Activated CD8-positive, alpha-beta memory T cell treated with anti-CD3 and anti-CD28 coated beads, Interleukin-2, amount 50 U/mL, for 48 hours (primary cell): ENCODE measurements around the gene CAMK4.
"Not testable (repeated sequence)": the region's sequence is repeated elsewhere in the genome, so short reads cannot be mapped to it uniquely, and the experiment has no call there.

Experiments
- DNase-seq: peaks from one replicate; pipeline ENCODE4 v3.0.0-alpha.2; 2020

Gene CAMK4

DNA sequence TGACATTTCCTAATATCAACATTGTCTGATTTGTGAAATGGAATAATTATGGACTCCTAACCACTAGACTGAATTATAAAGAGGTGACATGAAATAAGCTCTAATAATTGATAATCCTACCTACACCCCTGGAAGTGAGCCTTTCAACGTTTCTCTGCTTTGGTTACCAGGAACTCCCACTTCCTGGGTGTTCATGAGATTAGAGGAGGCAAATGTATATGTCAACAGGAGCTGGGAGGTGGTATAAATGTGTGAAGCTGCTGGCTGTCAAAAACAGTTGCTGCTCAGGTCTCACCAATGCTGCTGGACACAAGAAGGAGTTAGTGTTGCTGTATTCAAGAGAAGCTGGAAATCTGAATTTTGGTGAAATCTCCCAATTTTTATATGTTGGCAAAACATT lies 96.8 kb downstream of the CAMK4 start:
- DNase-seq, result no peak

DNA sequence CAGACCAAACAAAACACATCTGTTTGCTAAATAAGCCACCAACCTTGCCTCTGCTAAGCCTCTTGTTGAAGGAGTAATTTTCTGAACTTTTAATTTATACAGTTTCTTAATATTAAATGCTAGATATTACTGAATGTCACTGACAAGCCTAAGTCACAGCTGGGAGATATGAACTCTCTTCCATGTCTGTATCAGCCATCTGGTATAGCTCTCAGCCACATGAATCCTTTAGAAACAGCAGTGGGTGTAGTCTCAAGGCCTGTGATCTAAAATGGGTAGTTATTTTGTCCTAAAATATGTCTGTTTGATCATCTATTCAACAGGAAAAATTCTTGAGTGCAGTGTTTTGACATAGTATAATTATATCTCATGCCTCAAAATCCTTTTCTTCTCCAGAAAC lies 97.2 kb downstream of the CAMK4 start:
- no peak for DNase-seq

DNA sequence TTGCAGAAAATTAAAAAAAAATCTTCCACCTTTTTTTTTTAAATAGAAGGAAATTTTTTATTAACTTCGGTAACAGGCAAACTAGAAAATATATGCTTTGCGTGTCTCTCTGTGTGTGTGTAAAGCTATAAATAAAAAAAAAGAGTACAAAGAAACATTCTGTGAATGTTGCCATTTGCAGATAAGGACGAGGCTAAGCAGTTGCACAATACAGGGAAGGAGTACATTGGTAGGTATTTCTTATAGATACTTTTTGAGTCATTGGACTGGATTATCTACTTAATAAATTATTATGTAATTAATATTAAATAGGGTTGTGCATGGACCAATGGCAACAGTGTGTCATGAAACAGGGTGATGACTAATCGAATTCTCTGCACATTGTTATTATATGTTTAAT lies 102.4 kb downstream of the CAMK4 start:
- no peak for DNase-seq

DNA sequence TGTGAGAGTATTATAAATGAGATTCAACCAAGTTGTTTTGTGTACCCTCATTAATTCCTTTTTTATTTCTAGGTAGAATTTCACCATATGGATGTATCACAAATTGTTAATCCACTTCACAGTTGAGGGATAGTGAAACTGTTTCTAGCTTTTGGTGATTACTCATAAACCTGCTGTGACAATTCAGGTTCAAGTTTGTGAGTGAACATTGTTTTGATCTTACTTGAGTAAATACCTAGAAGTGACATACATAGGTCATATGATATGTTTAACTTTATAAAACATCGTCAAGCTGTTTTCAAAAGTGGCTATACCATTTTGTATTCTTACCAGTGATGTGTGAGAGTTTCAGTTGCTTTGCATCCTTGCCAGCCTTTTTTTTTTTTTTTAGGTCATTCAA lies 112.9 kb downstream of the CAMK4 start:
- no peak for DNase-seq

DNA sequence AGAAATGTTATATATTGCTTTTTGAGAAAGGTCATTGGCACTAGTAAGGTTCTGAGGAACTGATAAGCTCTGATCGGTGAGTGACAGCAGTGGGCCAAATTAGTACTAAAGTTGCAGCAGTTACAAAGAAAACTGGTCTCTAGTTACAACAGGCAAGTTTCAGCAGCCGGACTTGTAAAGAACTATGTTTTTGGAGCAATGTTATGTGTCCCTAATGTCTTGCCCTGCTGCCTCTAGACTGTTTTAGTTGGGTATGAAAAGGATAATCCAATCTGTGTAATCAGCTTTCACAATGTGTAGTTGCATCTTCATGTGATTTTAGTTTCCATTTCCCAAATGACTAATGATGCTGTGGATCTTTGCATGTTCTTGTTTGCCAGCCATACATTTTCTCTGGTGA lies 113.5 kb downstream of the CAMK4 start:
- no peak for DNase-seq

DNA sequence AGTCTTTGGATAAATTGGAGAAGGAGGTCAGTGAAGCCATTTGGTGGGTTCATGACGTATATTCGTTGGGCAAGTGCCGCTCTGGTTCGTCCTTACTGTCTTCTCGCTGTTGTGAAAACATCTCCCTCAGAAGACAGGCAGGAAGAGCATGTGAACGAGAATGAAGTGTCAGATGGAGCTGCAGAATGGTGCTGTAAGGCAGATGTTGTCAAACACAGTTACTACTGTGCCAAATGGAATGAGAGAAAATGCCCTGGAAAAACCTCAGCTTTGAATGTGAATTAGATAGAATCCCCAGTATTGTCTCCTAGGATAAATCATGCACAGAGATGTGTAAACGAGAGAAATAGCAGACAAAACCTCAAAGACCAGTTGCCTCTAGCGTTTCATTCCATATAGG lies 121.5 kb downstream of the CAMK4 start:
- no peak for DNase-seq

DNA sequence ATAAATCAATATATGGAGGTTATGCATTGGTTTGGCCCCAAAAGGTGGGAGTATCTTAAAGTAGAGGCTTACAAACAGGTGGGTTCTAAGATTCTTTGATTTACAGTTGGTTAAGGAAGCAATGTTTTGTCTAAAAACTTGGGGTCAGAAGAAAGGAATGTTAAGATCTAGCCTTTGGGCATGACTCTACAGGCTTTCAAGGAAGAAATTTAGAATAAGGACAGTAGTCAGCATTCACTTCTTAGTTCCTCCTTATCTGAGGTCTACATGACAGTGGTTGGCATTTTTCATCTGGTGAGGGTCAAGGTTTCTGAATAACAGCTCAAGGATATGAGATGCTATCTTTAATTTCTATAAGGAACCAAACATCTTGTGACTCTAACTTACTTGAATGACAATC lies 122.8 kb downstream of the CAMK4 start:
- DNase-seq, result no peak

DNA sequence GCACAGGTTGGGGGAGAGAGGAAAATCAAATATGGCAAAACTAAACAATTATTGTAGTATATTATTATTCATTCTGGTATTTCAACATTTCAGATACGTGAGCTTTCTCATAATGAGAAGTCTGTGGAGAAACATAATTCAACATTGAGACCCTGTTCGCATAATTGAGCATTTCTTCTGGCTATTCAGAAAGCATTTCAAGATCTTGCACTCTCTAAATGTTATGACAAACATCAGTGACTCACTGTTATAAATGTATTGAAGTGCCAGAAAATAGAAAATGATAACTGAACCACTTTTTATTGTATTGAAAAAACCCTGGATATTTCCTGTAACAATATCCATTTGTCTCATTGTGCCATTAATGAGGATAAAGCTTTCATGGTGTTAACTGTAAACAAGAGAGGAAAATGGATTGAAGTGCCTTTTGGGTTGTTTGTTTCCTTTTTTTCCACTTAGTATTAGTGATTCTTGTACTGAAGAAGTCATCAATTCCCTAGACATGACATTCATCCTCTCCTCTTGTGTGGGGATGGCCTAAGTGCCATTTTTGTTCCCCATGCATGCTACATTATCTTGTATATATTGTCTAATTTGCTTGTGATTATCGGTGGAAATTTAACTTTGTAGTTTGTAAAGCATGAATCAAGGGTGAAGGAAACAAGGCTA lies 124.6 kb downstream of the CAMK4 start:
- DNase-seq, result no peak

DNA sequence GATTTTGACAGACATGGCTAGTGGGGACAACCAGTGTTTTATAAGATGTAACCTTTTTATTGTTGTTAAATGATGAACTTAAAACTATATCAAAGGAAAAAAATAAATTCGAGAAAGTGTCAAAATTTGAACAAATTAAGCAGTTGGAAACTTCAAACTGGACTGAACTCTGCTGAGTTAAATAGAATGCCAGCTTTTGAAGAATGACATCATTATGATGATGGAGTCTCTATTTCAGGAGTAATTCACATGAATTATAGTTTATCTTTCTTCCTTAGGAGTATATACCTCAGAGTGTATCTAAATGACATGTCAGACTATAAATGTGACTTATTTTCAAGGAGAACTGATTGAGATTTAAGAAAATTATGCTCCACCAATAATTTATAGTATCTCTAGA lies 125.2 kb downstream of the CAMK4 start:
- DNase-seq, result no peak

DNA sequence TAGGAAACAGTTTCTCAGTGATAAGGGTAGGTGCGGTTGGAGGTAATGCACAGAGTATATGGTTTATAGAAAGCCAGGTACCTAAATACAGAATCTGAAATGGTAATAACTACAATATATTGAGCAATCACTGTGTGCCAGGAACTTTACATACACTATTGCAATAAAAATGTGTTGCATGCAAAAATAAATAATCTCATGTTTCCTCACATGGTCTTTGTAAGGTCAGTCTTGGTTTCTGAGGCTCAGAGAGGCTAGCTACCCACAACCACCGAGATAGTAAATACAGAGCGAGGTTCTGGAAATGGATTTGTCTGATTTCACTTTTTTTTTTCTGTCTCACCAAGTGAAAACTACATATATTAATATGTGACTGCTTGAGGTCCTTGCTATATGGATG lies 128.9 kb downstream of the CAMK4 start:
- DNase-seq, result no peak

DNA sequence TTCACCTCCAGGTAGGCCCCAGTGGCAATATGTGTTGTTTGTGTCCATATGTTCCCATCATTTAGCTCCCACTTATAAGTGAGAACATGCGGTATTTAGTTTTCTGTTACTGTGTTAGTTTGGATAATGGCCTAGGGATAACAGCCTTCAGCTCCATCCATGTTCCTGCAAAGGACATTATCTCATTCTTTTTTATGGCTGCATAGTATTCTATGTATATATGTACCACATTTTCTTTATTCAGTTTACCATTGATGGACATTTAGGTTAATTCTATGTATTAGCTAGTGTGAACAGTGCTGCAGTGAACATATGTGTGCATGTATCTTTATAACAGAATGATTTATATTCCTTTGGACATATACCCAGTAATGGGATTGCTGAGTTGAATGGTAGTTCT lies 134.5 kb downstream of the CAMK4 start:
- DNase-seq, result not testable (repeated sequence)

DNA sequence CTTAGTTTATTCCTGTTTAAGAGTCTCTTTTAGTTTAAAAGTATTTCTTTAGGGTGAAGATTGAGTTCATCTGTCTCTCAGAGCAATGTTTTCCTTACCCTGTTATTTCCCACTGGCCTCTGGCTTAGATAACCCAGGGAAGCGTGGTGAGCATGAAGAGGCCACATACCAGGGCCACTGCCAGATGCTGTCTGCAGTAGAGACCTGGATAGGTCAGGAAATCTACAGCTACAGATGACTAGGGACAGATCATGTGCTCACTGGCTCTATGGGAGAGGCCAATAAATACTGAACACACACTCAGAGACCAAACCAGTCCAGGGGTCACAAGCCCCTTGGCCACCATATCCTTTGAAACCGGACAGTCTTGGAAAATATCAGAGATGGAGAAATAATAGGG lies 136.0 kb downstream of the CAMK4 start:
- no peak for DNase-seq

DNA sequence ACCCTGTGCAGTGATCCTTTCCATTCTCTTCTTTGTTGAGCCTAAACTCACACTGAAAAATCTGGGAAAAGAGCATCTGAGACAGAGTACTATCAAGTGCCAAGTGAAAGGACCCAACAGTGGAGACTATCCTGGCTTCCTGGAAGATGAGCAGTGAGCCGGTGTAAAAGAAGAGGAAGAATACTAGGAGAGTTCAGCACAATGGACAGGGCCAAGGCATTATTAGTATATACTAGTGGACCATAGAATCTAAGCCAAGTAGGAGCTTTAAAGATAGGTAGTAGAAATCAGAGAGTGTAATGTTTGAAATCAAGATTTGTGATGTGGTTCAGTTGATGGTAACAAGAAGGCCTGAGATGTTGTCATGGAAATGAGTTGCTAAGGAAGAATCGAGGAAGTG lies 140.8 kb downstream of the CAMK4 start:
- no peak for DNase-seq

DNA sequence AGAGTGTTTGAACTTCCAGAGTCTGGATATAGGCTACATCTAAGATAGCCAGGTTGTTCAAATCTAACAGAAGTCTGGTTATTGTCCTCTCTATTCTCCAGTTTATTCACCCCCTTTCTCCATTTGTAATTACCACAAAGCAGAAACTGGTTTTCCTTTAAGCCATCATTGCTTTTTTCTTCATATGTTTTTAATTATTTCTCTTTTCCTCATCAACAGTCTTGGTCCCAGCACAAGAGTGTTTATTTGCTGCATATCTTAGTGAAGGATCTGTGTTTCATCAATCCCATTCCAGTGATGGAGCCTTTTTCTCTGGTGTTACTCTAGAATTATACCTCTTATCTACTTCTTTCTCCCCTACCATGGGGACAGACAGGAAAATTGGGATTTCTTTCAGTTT lies 142.2 kb downstream of the CAMK4 start:
- no peak for DNase-seq

DNA sequence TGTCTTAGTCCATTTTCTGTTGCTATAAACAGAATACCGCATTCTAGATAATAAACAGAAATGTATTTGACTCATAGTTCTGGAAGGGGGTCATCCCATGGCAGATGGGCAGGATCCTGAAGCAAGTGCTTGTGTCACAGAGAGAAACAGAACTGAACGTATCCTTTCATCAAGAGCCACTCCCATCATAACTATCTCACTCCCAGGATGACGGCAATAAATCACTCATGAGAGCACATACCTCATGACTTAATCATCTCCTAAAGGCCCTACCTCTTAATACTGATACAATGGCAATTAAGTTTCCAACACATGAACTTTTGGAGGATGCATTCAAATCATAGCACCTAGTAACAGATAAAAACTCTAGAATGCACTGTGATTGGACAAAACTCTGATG lies 142.9 kb downstream of the CAMK4 start:
- no peak for DNase-seq

DNA sequence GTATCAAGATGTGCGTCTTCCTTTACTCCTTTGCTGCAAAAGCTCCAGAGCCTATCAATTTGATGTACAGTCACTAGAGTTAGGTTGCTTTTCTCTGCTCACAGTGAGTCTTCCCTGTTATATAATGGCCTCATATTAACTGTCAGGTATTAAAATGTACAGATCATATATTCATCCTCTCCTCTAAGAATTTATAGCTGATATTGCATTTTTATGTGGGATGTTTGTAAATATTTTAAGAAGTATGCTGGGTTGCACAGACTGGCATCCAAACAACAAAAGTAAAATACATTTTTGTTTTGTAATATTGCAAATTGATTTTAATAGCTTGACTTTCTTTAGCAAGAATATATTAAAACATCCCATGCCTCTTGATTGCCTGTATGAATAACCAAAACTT lies 148.6 kb downstream of the CAMK4 start:
- DNase-seq, result no peak

DNA sequence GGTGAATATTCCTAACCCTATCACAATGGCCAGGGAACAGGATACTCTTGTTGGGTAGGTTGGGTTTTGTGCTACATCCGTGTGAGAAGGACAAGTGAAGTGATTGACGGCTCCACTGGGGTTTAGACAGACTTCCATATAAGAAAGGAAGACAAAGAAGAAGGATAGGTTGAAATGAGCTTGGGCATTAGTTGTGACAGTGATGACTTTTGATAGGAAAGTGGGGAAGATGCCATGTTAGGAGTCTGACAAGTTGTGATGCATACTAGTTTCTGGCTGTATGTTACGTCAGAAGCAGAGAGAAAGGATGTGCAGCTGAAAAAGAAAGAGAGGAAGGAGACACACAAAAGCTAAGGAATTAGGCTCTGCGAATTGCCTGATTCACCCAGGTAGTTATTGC lies 150.2 kb downstream of the CAMK4 start:
- no peak for DNase-seq

DNA sequence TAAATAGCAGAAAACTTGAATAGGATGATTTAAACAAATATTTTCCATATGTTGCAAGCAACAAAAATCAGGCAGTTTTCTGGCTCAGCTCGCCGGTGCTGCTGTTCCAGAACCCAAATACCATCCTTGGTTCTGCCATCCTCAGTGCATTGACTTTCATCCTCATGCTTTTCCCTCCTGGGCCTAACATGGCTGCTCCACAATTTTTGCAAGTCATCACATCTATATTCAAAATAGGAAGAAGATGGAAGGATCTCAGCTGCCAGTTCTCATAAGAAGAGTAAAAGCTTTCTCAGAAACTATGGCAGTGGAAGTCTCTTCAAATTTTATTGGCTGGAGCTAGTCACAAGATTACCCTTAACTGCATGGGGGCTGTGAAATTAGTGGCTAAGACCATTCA lies 151.5 kb downstream of the CAMK4 start:
- DNase-seq, result no peak

DNA sequence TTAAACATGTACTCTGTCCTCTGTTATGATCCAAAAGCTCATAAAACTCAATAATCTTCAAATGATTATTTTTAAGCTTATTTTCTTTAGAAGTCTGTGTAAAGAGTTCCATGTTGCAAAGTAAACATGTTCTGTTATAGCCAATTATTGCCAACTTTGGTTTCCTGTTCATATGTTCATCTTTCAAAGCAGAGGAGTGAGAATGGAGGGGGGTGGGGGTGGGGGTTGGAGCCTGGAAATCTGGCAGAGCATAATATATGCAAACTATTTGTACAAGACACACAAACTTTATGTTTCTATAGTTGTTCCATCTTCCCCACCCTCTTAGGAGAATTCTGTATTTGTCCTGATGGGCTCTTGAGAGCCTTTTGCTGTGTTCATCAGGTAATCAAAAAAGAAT lies 153.1 kb downstream of the CAMK4 start:
- DNase-seq, result no peak

DNA sequence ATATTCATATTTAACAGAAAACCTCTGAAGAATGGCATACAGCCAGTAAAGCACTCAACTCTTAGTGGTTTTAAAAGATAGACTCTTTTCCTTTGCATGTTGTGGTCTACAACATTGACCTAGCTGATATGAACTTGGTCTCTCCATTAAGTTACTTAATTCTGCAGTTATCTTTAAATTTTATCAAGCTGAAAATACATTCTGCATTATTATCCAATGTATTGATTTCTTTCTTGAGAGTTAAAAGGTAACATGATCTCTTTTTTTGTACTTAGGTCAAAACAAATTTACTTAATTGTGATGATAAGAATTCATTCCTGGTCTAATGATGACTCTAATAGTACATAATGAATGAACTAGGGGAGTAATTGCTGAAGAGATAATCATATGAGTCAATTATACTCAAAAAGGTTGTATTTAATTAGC lies 155.2 kb downstream of the CAMK4 start:
- no peak for DNase-seq

DNA sequence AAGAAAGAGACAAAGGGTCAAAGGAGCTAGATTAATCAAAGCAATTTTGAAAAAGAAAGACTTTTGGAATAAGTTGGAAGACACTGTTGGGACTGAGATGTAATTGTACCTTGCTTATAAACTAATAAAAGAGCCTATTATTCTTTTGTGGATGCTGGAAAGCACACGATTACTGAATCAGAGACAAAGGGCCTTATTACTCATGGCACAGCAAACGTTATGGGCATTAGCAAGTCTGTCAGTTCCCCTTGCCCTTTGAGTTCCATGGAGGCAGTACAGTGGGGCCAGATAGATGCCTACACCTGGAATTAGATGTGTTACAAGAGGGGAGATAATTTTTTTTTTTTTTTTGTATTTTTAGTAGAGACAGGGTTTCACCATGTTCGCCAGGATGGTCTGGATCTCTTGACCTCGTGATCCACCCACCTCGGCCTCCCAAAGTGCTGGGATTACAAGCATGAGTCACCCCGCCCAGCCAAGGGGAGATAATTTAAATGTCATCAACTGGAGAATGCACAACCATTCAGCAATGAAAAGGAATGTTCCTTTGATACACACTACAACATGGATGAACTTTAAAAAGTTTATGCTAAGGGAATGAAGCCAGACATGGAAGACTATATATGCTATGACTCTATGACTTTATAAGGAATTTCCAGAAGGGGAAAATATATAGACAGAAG lies 159.2 kb downstream of the CAMK4 start:
- DNase-seq, result no peak

DNA sequence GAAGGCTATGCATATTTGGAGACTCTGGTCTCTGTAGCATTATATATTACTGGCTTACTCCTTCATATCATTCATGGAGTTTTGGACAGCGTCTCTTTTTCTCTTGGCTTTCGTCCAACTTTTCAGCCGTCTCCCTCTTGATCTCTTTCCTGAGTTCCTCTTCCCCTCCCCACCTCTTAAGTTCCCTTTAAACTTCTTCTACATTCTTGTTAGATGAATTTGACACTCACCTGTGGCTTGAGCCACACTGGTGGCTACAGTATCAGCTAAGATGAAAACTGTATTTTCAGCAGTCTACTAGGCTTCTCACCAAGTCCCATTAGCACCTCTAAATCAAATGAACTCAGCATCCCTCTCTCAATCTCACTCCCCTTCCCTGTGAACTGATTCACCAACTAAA lies 160.0 kb downstream of the CAMK4 start:
- no peak for DNase-seq

DNA sequence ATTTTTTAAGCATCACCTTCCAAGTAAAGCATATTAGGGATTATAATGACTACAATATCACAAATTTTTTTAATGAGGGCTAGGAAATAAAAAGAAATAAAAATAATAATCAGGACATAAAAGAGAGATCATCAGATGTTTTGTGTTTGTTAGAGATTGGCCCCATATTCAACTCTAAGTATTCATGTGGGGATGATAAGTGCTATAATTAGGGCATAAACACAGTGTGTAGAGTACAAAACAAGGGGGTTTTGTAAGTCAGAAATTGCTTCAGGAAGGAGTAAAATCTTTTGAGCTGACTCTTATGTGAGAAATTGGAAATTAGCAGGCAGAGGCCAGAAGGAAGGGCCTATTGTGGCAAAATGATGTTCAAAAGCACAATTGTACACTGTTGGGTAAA lies 160.9 kb downstream of the CAMK4 start:
- DNase-seq, result no peak

DNA sequence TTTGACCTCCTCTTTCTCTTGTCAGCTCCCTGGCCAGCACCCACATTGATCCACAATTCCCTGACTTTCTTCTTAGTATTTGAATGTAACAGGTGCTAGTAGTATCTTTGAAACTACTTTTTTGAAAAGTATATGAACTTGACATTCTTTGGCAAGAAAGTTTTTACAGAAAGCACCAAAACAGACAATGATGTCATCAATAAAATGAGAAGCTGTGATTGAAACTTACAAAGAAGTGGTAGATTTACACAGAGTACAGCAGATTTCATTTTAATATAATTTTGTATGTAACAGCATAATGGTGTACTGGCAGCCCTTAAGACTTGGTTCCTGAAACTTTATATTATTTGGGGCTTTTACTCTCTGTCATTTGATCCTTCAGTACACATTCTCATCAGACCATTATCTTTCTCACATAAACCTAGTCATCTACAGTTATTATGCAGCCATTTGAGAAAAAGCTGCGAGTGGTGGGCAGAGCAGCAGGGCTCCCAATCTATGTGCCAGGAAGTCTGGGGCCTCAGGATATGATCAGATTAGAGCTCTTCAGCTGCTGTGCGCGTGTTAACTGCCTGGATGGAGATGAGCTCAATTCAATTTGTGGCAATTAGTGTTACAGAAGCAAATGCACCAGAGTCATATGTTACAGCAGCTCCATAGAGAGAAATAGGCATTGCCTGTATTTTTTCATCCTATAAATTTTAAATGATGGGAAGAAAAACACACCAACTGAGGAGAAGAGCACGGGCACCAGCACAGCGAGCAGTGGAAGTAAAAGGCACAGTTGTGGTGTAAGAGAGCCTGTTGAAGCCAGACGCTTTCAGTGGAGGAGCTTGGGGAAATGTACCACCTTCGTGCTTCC lies 162.0 kb downstream of the CAMK4 start:
- DNase-seq, result no peak
